GM12873 (cell line): ENCODE data around the gene ALG3.

ENCODE experiments used
- CTCF ChIP-seq: IDR thresholded peaks from 2 replicates; pipeline ENCODE4 v1.5.1; 2012; ENCODE audit warnings: low read depth, mild to moderate bottlenecking, moderate library complexity, low read length, control low read depth; ENCODE audit not compliant: insufficient read depth; ENCODE audit errors: missing control alignments

Gene ALG3

DNA sequence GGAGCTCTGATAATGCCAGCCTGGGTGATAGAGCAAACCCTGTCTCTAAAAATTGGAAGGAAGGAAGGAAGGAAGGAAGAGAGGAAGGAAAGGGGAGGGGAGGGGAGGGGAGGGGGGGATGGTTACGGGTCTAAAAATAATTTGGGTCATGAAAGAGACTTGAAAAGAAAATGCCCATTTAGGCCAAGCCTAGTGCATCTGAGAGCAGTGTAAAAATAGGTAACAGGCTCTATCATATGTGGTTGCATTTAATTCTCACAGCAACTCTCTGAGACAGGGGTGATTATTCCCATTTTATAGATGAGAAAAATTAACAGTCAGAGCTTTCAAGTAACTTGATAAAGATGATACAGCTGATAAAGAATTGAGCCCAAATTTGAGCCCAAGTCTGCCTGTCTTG is 23.5 kb upstream of the ALG3 start:
- TF ChIP-seq CTCF: no peak

DNA sequence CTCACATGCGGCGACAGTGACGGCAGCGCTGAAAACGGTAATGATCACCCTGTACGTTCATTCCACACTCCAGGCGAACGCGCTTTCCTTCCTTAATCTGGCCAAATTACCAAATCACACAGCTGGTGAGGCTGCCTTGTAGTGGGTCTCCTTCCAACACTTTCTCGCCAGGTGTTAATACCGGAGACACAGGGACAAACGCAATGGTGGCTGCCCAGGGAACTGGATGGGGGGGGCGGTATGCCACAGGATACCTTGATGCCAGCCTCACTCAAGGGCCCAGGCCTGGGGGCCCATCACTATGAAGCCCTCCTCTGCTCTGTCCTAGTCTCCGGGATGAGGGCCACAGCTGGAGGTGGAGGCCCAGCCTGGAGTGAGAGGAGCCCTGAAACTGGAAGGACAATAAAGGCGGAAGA is 14.0 kb upstream of the ALG3 start:
- no peak for TF ChIP-seq CTCF

DNA sequence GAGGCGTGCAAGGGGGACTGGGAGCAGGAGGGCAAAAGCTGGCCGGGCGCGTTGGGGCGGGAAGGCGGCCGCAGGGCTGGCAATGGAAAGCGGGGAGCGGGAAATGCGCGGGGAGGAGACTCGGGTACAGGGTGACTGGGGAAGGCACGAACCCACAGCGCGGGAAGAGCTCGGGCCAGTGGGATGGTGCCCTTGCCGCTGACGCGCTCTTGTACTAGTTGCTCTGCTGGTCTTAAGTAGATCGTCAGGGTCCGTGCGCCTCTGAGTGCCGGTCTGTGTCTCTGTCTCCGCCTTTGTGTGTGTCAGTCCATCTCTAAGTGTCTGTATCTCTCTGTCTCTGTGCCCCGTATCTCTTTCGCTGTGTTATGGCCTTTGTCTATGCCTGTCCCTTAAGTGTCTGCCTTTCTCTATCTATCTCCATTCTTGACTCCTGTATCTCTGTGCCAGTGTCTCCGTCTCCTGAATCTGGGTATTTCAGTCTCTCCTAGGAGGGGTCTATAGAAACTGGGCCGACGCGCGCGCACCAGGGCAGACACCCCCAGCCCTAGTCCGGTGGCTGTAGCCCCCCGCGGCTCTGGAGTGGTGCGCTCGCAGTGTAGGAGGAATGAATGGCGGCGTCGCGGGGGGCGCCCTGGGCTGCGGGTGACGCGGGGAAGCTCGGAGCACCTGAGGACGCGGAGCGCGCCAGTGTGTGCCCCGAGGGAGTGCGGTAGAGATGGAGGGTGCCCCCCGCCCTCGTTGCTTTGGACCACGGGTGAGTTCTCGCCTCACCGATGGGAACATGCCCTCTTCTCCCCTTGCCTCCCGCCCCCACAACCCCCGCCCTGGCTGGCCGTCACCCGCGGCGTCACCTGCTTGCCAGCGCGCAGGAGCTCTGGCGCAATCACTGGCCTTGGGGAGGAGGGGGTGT is 13.3 kb upstream of the ALG3 start:
- no peak for TF ChIP-seq CTCF

DNA sequence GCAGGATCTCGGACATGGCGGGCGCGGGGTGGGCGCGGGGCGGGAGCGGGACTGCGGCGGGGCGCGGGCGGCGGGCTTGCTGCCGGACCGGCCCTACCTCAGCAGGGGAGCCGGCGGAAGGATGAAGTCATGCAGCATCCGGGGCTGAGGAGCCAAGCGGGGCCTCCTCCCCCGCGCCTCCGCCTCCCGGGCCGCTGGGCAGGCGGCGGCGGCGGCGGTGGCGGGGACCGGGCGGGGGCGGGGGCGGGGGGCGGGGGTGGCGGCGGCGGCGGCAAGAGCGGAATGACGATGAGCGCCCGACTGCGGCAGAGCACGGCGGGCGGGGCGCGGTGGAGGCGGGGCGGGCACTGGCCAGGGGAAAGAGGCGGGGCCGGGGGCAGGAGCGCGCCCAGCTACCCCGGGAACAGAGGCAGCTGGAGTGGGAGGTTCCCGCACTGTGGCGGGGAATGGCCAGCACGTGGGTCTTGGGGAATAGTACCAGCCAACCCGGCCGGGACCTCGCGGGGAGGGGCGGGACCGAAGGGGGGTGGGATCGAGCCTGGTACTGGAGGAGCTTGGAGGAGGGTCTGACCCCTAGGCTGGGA is 12.6 kb upstream of the ALG3 start, which contains the start of gene CAMK2N2:
Gene CAMK2N2 (minus strand): TSS at position 284 of the 584 bp plus-strand sequence. CDS start 268 bp downstream, at position 16.
- no peak for TF ChIP-seq CTCF

GRCh38 chr3:184260724-184261269 is 12.0 kb upstream of the ALG3 start:
- TF ChIP-seq CTCF: no peak

DNA sequence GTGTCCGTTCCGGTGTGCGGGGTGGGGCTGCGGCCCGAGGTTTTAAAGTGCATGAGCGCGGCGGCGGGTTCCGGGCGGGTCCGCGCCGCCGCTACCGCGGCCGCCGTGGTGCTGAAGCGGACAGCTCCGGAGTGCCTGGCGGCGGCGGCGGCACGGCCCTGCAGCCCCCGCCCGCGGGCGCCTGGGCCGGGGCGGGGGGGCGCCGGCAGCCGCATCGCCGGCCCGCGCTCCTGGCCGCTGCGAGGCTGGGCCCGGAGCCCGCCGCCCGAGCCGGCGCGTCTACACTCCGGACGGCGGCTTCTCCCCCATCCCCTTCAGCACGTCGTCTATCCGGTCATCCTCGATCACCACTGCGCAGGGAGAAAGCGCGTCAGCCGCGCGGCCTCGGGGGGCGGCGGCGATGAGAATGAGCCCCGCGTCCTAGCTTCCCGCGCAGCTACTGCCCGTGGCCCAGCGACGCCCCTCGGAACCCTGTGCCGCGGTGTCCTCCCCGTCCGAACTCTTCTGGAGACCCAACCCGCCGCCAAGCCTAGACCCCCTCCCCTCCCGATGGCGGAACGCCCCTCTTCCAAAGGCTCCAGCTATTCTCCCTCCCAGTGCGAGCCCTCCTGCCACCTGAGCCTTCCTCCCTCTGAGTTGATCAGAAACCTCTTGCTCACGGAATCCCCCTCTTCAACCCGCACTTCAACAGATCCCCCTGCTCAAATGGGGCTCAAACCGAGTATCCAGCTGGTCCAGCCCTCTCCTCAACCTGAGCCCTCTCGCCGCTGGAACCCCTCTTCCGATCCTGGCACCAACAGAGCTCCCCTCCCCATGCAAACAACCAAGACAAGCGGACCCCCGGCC is 11.3 kb upstream of the ALG3 start:
- no peak for TF ChIP-seq CTCF

GRCh38 chr3:184259396-184259877 is 10.7 kb upstream of the ALG3 start:
- no peak for TF ChIP-seq CTCF
